LNCaP clone FGC (cell line): Measurements from ENCODE around the gene ZBTB34.
A peak's percentile ranks its signal among the peaks of the same experiment; 100 is the strongest.
"Not testable (repeated sequence)": the region's sequence is repeated elsewhere in the genome, so short reads cannot be mapped to it uniquely, and the experiment has no call there.

Experiments
- DNase-seq: peaks from one replicate; pipeline ENCODE4 v3.0.0-alpha.2; 2011; ENCODE audit warnings: low read depth
- H3K4me3 ChIP-seq: 2 replicates; pipeline ENCODE4 v1.5.1; 2011; ENCODE audit warnings: mild to moderate bottlenecking, low read depth, low read length, control low read depth
- CTCF ChIP-seq: IDR thresholded peaks from 2 replicates; pipeline ENCODE4 v1.5.1; 2012; ENCODE audit warnings: mild to moderate bottlenecking; ENCODE audit not compliant: control insufficient read depth, insufficient read depth; ENCODE audit errors: extremely low read depth

Gene ZBTB34

DNA sequence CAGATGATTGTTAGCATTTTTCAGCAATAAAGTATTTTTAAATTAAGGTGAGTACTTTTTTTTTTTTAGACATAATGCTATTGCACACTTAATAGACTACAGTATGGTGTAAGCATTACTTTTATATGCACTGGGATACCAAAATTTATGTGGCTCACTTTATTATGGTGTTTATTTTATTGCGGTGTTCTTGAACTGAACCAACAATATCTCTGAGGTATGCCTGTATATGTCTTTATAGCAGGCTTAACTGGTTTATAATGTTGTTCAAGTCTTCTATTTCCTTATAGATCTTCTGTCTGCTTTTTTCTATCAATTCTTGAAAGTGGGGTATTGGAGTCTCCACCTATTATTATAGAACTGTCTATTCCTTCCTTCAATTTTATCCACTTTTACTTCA lies 37.6 kb upstream of the ZBTB34 start:
- DNase-seq = peak; percentile 89
- no peak for TF ChIP-seq CTCF
- H3K4me3 ChIP-seq = peak overlapping the region; percentile 37

DNA sequence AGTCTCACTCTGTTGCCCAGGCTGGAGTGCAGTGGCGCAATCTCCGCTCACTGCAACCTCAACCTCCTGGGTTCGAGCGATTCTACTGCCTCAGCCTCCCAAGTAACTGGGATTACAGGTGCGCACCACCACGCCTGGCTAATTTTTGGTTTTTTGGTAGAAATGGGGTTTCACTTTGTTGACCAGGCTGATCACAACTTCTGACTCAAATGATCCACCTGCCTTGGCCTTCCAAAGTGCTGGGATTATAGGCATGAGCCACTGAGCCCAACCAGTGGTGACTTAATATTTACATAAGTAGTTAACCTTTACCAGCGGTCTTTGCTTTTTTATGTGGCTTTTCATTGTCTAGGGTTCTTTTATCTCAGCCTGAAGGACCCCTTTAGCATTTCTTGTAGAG lies 36.4 kb upstream of the ZBTB34 start:
- DNase-seq, H3K4me3 ChIP-seq: not testable (repeated sequence)

DNA sequence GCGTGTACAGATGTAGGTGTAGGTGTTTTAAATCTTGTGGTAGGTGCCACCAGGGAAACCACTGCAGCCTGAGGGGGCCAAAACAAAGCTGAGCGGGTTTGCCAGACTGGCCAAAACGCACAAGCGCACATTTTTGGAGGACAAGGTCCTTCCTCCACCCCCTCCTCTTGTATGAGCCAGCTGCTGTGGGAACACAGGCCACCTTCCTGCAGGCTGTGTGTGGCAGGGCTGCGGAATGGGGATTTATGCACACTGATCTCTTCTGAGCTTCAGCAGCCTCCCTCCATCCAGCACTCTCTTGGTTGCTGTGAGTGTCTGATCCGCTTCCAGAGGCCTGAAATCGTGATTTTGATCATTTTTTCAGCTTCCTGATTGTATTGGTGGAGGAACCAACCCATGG lies 33.2 kb upstream of the ZBTB34 start:
- no peak for DNase-seq
- no peak overlapping the region for H3K4me3 ChIP-seq
- TF ChIP-seq CTCF = no peak

DNA sequence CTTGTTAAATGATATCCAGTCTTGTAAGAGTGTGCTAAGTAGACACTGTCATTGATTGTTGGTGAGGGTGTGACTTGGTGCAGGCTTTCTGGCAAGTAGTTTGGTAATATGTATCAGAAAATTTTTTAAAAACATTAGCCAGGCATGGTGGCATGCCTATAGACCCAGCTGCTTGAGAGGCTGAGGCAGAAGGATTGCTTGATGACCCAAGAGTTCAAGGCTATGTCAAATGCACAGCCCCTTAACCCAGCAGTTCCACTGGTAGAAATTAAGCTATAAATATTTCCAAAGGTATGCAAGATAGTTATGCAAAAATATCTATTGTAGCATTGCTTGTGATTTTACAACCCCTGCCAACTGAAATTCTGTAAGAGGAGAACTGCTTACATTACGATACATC lies 31.4 kb upstream of the ZBTB34 start:
- H3K4me3 ChIP-seq = no peak overlapping the region
- no peak for TF ChIP-seq CTCF
- DNase-seq = no peak

DNA sequence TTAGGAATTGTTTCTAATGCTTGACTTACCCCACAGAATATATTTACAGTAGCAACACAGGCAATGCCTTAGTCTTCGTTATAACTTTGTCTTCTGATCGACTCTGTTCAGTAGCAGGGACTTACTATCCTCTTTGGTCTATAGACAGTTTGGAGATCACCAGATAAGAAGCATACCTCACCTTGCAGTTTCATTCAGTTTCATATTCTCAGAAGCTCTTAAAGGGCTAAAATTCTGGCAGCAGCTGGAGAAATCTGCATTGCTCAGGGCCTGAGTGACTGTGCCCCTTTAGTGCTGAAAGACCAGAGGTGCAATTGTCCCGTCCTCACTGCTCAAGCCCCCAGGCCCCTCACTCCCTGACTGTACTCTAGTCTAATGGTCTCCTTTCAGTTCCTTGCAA lies 29.6 kb upstream of the ZBTB34 start:
- TF ChIP-seq CTCF = no peak

DNA sequence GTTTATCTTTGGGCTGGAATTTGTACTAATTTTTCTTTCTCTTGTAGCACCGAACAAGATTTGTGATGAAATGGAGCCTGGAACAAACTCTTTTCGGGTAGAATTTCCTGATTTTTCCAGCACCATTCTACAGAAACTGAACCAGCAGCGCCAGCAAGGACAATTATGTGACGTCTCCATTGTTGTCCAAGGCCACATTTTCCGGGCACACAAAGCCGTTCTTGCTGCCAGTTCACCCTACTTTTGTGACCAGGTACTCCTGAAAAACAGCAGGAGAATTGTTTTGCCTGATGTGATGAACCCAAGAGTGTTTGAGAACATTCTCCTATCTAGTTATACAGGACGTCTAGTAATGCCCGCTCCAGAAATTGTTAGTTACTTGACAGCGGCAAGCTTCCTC lies 28.0 kb upstream of the ZBTB34 start:
- no peak overlapping the region for H3K4me3 ChIP-seq
- no peak for DNase-seq
- no peak for TF ChIP-seq CTCF

More for the DNA sequence above, 29.6 kb upstream of the ZBTB34 start:
- DNase-seq = no peak
- H3K4me3 ChIP-seq = no peak overlapping the region

DNA sequence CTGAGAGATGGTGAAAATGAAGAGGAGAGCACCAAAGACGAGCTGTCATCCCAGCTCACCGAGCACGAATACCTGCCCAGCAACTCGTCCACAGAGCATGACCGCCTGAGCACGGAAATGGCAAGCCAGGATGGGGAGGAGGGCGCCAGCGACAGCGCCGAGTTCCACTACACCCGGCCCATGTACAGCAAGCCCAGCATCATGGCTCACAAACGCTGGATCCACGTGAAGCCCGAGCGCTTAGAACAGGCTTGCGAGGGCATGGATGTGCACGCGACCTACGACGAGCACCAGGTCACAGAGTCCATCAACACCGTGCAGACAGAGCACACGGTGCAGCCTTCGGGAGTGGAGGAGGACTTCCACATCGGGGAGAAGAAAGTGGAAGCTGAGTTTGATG lies 27.4 kb upstream of the ZBTB34 start:
- DNase-seq = no peak
- no peak overlapping the region for H3K4me3 ChIP-seq
- TF ChIP-seq CTCF = no peak
